PFSK-1 (cell line): ENCODE data around the gene PACSIN1.

ENCODE experiments used
- FOXP2 ChIP-seq: optimal IDR thresholded peaks from 2 replicates; pipeline ENCODE3; 2011; ENCODE audit warnings: borderline replicate concordance, control low read depth, inconsistent platforms; ENCODE audit not compliant: insufficient read depth; ENCODE audit errors: extremely low read length, extremely low read depth
- POLR2AphosphoS5 ChIP-seq: IDR thresholded peaks from 2 replicates; pipeline ENCODE4 v1.6.1; 2012; ENCODE audit warnings: low read depth, mild to moderate bottlenecking, control low read depth, low read length, moderate library complexity
- SIN3A ChIP-seq: IDR thresholded peaks from 2 replicates; pipeline ENCODE4 v1.6.1; 2012; ENCODE audit warnings: mild to moderate bottlenecking, low read length, moderate library complexity, borderline replicate concordance; ENCODE audit not compliant: insufficient read depth
- TAF1 ChIP-seq: IDR thresholded peaks from 2 replicates; pipeline ENCODE4 v1.6.1; 2012; ENCODE audit warnings: low read length, control low read depth, borderline replicate concordance; ENCODE audit not compliant: insufficient read depth
- TF ChIP-seq, protein P1 (sequence below), 2 experiments: IDR thresholded peaks; 2 replicates each; pipeline versions ENCODE4 v1.6.1 to v1.8.0; 2011 to 2012; ENCODE audit warnings: low read depth in 2 of 2, low read length in 2 of 2, control low read depth in 1 of 2, inconsistent platforms in 1 of 2, mild to moderate bottlenecking in 1 of 2, moderate library complexity in 1 of 2; ENCODE audit not compliant: insufficient read depth in 1 of 2

The PACSIN1 gene

DNA sequence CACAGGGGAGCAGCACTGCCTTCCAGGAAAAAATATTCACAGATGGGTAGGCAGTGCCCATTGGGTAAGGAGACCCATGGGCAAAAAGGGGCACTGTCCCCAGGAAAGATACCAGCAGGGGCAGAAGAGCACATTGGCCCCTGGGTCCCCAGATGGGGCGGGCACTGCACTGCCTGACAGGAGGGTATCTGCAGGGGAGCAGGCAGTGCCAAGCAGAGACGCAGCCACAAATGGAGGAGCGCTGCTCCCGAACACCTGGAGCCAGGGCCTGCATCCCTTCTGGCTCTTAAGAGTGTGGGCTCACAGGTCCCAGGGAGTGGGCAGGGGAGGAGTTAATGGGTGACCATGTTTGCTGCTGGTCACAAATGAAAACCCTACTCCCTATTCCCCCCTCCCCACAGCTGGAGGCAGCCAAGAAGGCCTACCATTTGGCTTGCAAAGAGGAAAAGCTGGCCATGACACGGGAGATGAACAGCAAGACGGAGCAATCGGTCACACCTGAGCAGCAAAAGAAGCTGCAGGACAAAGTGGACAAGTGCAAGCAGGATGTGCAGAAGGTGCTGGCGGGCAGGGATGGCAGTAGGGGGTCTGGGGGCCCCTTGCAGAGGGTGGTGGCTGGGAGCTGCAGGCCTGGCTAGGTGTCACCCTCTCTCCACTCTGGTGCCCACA is 63.3 kb downstream of the PACSIN1 start:
- TF ChIP-seq TAF1 = no peak
- no peak for TF ChIP-seq FOXP2
- TF ChIP-seq POLR2AphosphoS5 = no peak
- TF ChIP-seq, protein P1, sequence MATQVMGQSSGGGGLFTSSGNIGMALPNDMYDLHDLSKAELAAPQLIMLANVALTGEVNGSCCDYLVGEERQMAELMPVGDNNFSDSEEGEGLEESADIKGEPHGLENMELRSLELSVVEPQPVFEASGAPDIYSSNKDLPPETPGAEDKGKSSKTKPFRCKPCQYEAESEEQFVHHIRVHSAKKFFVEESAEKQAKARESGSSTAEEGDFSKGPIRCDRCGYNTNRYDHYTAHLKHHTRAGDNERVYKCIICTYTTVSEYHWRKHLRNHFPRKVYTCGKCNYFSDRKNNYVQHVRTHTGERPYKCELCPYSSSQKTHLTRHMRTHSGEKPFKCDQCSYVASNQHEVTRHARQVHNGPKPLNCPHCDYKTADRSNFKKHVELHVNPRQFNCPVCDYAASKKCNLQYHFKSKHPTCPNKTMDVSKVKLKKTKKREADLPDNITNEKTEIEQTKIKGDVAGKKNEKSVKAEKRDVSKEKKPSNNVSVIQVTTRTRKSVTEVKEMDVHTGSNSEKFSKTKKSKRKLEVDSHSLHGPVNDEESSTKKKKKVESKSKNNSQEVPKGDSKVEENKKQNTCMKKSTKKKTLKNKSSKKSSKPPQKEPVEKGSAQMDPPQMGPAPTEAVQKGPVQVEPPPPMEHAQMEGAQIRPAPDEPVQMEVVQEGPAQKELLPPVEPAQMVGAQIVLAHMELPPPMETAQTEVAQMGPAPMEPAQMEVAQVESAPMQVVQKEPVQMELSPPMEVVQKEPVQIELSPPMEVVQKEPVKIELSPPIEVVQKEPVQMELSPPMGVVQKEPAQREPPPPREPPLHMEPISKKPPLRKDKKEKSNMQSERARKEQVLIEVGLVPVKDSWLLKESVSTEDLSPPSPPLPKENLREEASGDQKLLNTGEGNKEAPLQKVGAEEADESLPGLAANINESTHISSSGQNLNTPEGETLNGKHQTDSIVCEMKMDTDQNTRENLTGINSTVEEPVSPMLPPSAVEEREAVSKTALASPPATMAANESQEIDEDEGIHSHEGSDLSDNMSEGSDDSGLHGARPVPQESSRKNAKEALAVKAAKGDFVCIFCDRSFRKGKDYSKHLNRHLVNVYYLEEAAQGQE (IDR thresholded peaks at IDR 0.05; ENCODE audit: insufficient read depth in 1 of 2, low read depth in 2 of 2, low read length in 2 of 2) = no peak
- TF ChIP-seq SIN3A = no peak

GRCh38 chr6:34529665-34530327 is 63.9 kb downstream of the PACSIN1 start:
- TF ChIP-seq TAF1 (no peak), FOXP2 (no peak)

DNA sequence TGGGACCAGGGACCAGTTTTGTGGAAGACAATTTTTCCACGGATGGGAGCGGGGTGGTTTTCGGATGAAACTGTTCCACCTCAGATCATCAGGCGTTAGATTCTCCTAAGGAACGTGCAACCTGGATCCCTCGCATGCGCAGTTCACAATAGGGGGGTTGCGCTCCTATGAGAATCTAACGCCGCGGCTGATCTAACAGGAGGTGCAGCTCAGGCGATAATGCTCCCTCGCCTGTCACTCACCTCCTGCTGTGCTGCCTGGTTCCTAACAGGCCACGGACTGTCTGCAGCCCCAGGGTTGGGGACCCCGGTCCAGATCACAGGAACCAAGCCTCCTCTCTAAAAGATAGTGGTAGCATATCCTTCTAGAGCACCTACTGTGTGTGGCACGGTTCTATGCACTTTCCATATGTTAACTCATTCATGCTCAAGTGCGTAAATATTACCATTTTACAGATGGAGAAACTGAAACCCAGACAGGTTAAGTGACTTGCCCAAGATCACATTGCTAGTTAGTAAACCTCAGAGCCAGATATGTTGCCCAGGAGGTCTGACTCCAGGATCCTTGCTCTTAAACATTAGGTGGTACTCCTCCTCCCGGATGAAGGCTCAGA is 65.0 kb downstream of the PACSIN1 start:
- TF ChIP-seq FOXP2 (no peak), TAF1 (no peak), POLR2AphosphoS5 (no peak), SIN3A (no peak)
- TF ChIP-seq, protein P1 (IDR thresholded peaks at IDR 0.05; ENCODE audit: insufficient read depth in 1 of 2, low read depth in 2 of 2, low read length in 2 of 2) = no peak

- TF ChIP-seq, protein P1 (IDR thresholded peaks at IDR 0.05; ENCODE audit: insufficient read depth in 1 of 2, low read depth in 2 of 2, low read length in 2 of 2) = no peak
- TF ChIP-seq TAF1 (no peak), POLR2AphosphoS5 (no peak), SIN3A (no peak), FOXP2 (no peak)
Observed at GRCh38 chr6:34531580-34532201, 65.8 kb downstream of the PACSIN1 start.

GRCh38 chr6:34532230-34532629 is 66.4 kb downstream of the PACSIN1 start:
- no peak for TF ChIP-seq SIN3A
- TF ChIP-seq TAF1 = no peak
- TF ChIP-seq FOXP2 = no peak
- TF ChIP-seq, protein P1 (IDR thresholded peaks at IDR 0.05; ENCODE audit: insufficient read depth in 1 of 2, low read depth in 2 of 2, low read length in 2 of 2) = no peak
- no peak for TF ChIP-seq POLR2AphosphoS5
